OCI-LY1 (cell line): ENCODE results near the gene FOXF1.

Experiments used
- CTCF ChIP-seq: fragments of 200-600 bp; sonication (generic), shearing (Covaris generic); IDR thresholded peaks from 2 replicates; pipeline ENCODE4 v1.5.1; 2017; ENCODE audit warnings: mild to moderate bottlenecking, antibody characterized with exemption, low read length, moderate library complexity, mixed read lengths
- EZH2 ChIP-seq: fragments of 200-600 bp; sonication (generic), shearing (Covaris generic); IDR thresholded peaks from 2 replicates; pipeline ENCODE4 v1.8.0; 2017; ENCODE audit warnings: borderline replicate concordance, mixed run types, mild to moderate bottlenecking, antibody characterized with exemption, low read length, moderate library complexity, mixed read lengths

- TF ChIP-seq CTCF (no peak), EZH2 (no peak)
Measured at GRCh38 chr16:86479419-86479818, 30.9 kb upstream of the FOXF1 start.
